CD4-positive, alpha-beta memory T cell (primary cell): ENCODE results near the gene CTAGE9. TPM values are rescaled to one million over a fixed set of nuclear protein-coding genes. Genes with fewer than 3 reads are reported as not detected.

Source experiments
- CTCF ChIA-PET: fragments of 350-600 bp; sonication (Branson Sonifier 250); formaldehyde crosslinking; loops from one replicate; lab custom pipeline; 2021; ENCODE audit warnings: inconsistent platforms; ENCODE audit not compliant: partially characterized antibody; lab: Charles Lee
- POLR2A ChIA-PET: fragments of 350-600 bp; sonication (Branson Sonifier 250); formaldehyde crosslinking; loops from one replicate; lab custom pipeline; 2021; ENCODE audit not compliant: partially characterized antibody; lab: Charles Lee
- DNase-seq, 5 donors: peaks; one replicate each; pipeline versions ENCODE4 v3.0.0 to v3.0.0-alpha.2; 2020 to 2022; ENCODE audit warnings: mixed read lengths in 1 of 5
- H3K27ac ChIP-seq: one replicate; pipeline ENCODE4 v1.7.0; 2013; ENCODE audit warnings: low read depth, low read length
- H3K27me3 ChIP-seq: 2 replicates; pipeline ENCODE4 v1.7.0; 2013; ENCODE audit warnings: mild to moderate bottlenecking, low read length, moderate library complexity; ENCODE audit not compliant: insufficient read depth
- H3K36me3 ChIP-seq: 2 replicates; pipeline ENCODE4 v1.7.0; 2013; ENCODE audit warnings: mild to moderate bottlenecking, low read length, moderate library complexity; ENCODE audit not compliant: insufficient read depth
- H3K4me1 ChIP-seq: 2 replicates; pipeline ENCODE4 v1.7.0; 2013; ENCODE audit warnings: mild to moderate bottlenecking, low read length, moderate library complexity; ENCODE audit not compliant: insufficient read depth
- H3K4me3 ChIP-seq, 2 donors: one replicate each; pipeline ENCODE4 v1.7.0; 2013; ENCODE audit warnings: low read length in 2 of 2, mild to moderate bottlenecking in 1 of 2
- H3K9me3 ChIP-seq, 2 donors: one replicate each; pipeline ENCODE4 v1.7.0; 2013; ENCODE audit warnings: low read length in 2 of 2, control low read depth in 1 of 2; ENCODE audit not compliant: control insufficient read depth in 1 of 2
- H3K27ac Mint-ChIP-seq, 7 donors: one replicate each; pipeline ENCODE4 v1.8.0; 2020 to 2021; ENCODE audit warnings: mixed read lengths in 7 of 7, mild to moderate bottlenecking in 6 of 7, inconsistent platforms in 3 of 7, moderate library complexity in 3 of 7
- H3K27me3 Mint-ChIP-seq, 2 donors: one replicate each; pipeline ENCODE4 v1.8.0; 2020 to 2021; ENCODE audit warnings: mixed read lengths in 2 of 2
- H3K36me3 Mint-ChIP-seq, 2 donors: one replicate each; pipeline ENCODE4 v1.8.0; 2020 to 2021; ENCODE audit warnings: mixed read lengths in 2 of 2, inconsistent platforms in 1 of 2, mild to moderate bottlenecking in 1 of 2
- H3K4me1 Mint-ChIP-seq, 4 donors: one replicate each; pipeline ENCODE4 v1.8.0; 2020 to 2021; ENCODE audit warnings: mixed read lengths in 4 of 4, mild to moderate bottlenecking in 1 of 4
- H3K4me3 Mint-ChIP-seq, 8 donors: one replicate each; pipeline ENCODE4 v1.8.0; 2020 to 2021; ENCODE audit warnings: mixed read lengths in 8 of 8, mild to moderate bottlenecking in 7 of 8, moderate library complexity in 6 of 8, inconsistent platforms in 3 of 8
- H3K9me3 Mint-ChIP-seq, 8 donors: one replicate each; pipeline ENCODE4 v1.8.0; 2020 to 2021; ENCODE audit warnings: mixed read lengths in 8 of 8, mild to moderate bottlenecking in 5 of 8, inconsistent platforms in 3 of 8, moderate library complexity in 1 of 8
- intact Hi-C: fragments of 100-400 bp; cut with micrococcal nuclease; formaldehyde crosslinking; loops from one replicate; pipeline ENCODE4 v1.15.1; 2023
- polyA plus RNA-seq, 2 donors: library from polyadenylated mRNA; unstranded; fragments of 300-500 nt; fragmentation: Illumina TruSeq; gene quantifications; one replicate each; pipeline ENCODE4 v1.2.3, GENCODE V29; 2021
- total RNA-seq, 2 experiments: library from RNA; stranded (reverse); gene quantifications; one replicate each; pipeline ENCODE4 v1.2.3, GENCODE V29; 2021

Gene CTAGE9
- total and polyA plus RNA-seq, 4 experiments from 2014 or later, result not detected

DNA sequence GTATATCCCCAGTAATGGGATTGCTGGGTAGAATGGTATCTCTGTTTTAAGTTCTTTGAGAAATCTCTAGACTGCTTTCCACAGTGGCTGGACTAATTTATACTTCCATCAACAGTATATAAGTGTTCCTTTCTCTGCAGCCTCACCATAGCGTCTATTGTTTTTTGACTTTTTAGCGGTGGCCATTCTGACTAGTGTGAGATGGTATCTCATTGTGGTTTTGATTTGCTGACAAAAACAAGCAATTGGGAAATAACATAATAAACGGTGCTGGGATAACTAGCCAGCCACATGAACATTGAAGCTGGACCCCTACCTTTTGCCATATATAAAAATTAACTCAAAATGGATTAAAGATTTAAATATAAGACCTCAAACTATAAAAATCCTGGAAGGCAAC is 23.8 kb downstream of the CTAGE9 start:
- Mint-ChIP-seq H3K27me3 (no peaks in the 10 kb centered on the region), H3K4me3 (no peak overlapping the region), H3K27ac (no peak overlapping the region), H3K4me1 (no peaks in the 10 kb centered on the region), H3K9me3 (no peaks in the 10 kb centered on the region), H3K36me3 (no peaks in the 10 kb centered on the region)
- no peak overlapping the region for H3K4me3 ChIP-seq
- no peaks in the 10 kb centered on the region for H3K27me3 ChIP-seq
- H3K36me3 ChIP-seq, result no peaks in the 10 kb centered on the region
- CTCF ChIA-PET, result no interaction called here
- POLR2A ChIA-PET, result no interaction called here
- no peaks in the 10 kb centered on the region for H3K9me3 ChIP-seq
- DNase-seq, result no peak
- H3K27ac ChIP-seq, result no peak overlapping the region
- H3K4me1 ChIP-seq, result no peaks in the 10 kb centered on the region
- intact Hi-C loops, result no loop called here

- ChIA-PET POLR2A (no interaction called here), CTCF (no interaction called here)
- Mint-ChIP-seq H3K27ac (no peak overlapping the region), H3K4me3 (no peak overlapping the region), H3K27me3 (no peaks in the 10 kb centered on the region), H3K9me3 (no peaks in the 10 kb centered on the region), H3K4me1 (no peaks in the 10 kb centered on the region), H3K36me3 (no peaks in the 10 kb centered on the region)
- H3K27ac ChIP-seq, result no peak overlapping the region
- no peaks in the 10 kb centered on the region for H3K27me3 ChIP-seq
- H3K4me3 ChIP-seq, result no peak overlapping the region
- DNase-seq, result no peak
- H3K36me3 ChIP-seq, result no peaks in the 10 kb centered on the region
- intact Hi-C loops, result no loop called here
- H3K4me1 ChIP-seq, result no peaks in the 10 kb centered on the region
- H3K9me3 ChIP-seq, result no peaks in the 10 kb centered on the region
Measured at GRCh38 chr6:131685266-131685780, 25.5 kb downstream of the CTAGE9 start.

- H3K4me1 Mint-ChIP-seq, result no peaks in the 10 kb centered on the region
- Histone ChIP-seq H3K27ac (no peak overlapping the region), H3K36me3 (no peaks in the 10 kb centered on the region), H3K9me3 (no peaks in the 10 kb centered on the region), H3K27me3 (no peaks in the 10 kb centered on the region), H3K4me1 (no peaks in the 10 kb centered on the region), H3K4me3 (no peak overlapping the region)
- ChIA-PET CTCF (no interaction called here), POLR2A (no interaction called here)
- no peaks in the 10 kb centered on the region for H3K36me3 Mint-ChIP-seq
- no peak overlapping the region for H3K4me3 Mint-ChIP-seq
- H3K9me3 Mint-ChIP-seq, result no peaks in the 10 kb centered on the region
- no peaks in the 10 kb centered on the region for H3K27me3 Mint-ChIP-seq
- DNase-seq, result no peak
- no peak overlapping the region for H3K27ac Mint-ChIP-seq
- intact Hi-C loops, result no loop called here
Measured at GRCh38 chr6:131683479-131683878, 27.3 kb downstream of the CTAGE9 start.

DNA sequence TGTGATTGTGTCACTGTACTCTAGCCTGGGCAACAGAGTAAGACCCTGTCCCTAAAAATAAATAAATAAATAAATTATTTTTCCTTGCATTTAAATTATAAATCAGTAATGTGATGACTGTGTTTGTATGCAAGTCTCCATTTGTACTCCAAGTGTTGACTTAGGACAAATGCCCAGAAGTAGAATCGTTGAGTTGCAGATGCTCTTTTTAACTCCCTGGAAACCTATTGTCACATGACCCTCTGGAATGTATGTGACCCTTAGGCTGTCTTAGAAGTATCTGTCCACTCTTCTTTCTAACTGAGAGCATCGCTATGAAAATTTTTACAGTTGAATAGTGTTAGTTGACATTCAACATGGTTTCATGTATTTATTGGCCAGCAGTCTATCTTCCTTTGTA is 28.4 kb downstream of the CTAGE9 start:
- H3K27ac ChIP-seq, result no peak overlapping the region

DNA sequence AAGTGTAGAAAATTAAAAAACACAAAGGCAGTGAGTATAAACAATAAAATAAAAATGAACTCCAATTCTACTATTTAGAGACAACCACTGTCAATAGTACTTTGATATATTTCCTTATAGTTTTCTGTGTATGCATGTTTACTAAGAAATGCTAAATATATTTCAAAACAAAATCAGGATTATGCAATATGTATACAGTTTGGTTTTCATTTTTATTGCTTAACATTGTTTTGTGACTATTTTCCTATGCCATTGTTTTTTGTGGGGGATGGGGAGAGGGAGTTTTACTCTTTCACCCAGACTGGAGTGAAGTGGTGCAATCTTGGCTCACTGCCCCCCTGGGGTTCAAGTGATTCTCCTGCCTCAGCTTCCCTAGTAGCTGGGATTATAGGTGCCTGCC is 29.2 kb downstream of the CTAGE9 start:
- DNase-seq, result no peak
- Mint-ChIP-seq H3K4me3 (no peak overlapping the region), H3K4me1 (no peaks in the 10 kb centered on the region), H3K27me3 (no peaks in the 10 kb centered on the region), H3K27ac (no peak overlapping the region), H3K9me3 (no peaks in the 10 kb centered on the region), H3K36me3 (no peaks in the 10 kb centered on the region)
- Histone ChIP-seq H3K27me3 (no peaks in the 10 kb centered on the region), H3K4me3 (no peak overlapping the region), H3K27ac (no peak overlapping the region), H3K9me3 (no peaks in the 10 kb centered on the region), H3K36me3 (no peaks in the 10 kb centered on the region), H3K4me1 (no peaks in the 10 kb centered on the region)
- POLR2A ChIA-PET, result no interaction called here
- intact Hi-C loops, result no loop called here
- CTCF ChIA-PET, result no interaction called here

More for the DNA sequence above, 28.4 kb downstream of the CTAGE9 start:
- intact Hi-C loops, result no loop called here
- Histone ChIP-seq H3K4me3 (no peak overlapping the region), H3K4me1 (no peaks in the 10 kb centered on the region), H3K36me3 (no peaks in the 10 kb centered on the region), H3K9me3 (no peaks in the 10 kb centered on the region), H3K27me3 (no peaks in the 10 kb centered on the region)
- Mint-ChIP-seq H3K4me1 (no peaks in the 10 kb centered on the region), H3K27me3 (no peaks in the 10 kb centered on the region), H3K27ac (no peak overlapping the region), H3K9me3 (no peaks in the 10 kb centered on the region), H3K36me3 (no peaks in the 10 kb centered on the region), H3K4me3 (no peak overlapping the region)
- ChIA-PET CTCF (no interaction called here), POLR2A (no interaction called here)
- DNase-seq, result no peak

- H3K27ac Mint-ChIP-seq, result no peak overlapping the region
- no peaks in the 10 kb centered on the region for H3K36me3 ChIP-seq
- ChIA-PET POLR2A (no interaction called here), CTCF (no interaction called here)
- H3K27ac ChIP-seq, result no peak overlapping the region
- no peak overlapping the region for H3K4me3 ChIP-seq
- H3K27me3 Mint-ChIP-seq, result no peaks in the 10 kb centered on the region
- H3K4me3 Mint-ChIP-seq, result no peak overlapping the region
- H3K36me3 Mint-ChIP-seq, result no peaks in the 10 kb centered on the region
- H3K27me3 ChIP-seq, result no peaks in the 10 kb centered on the region
- no peaks in the 10 kb centered on the region for H3K9me3 ChIP-seq
- H3K4me1 Mint-ChIP-seq, result no peaks in the 10 kb centered on the region
- intact Hi-C loops, result no loop called here
- DNase-seq, result no peak
- no peaks in the 10 kb centered on the region for H3K4me1 ChIP-seq
- no peaks in the 10 kb centered on the region for H3K9me3 Mint-ChIP-seq
Measured at GRCh38 chr6:131680868-131681267, 29.9 kb downstream of the CTAGE9 start.

DNA sequence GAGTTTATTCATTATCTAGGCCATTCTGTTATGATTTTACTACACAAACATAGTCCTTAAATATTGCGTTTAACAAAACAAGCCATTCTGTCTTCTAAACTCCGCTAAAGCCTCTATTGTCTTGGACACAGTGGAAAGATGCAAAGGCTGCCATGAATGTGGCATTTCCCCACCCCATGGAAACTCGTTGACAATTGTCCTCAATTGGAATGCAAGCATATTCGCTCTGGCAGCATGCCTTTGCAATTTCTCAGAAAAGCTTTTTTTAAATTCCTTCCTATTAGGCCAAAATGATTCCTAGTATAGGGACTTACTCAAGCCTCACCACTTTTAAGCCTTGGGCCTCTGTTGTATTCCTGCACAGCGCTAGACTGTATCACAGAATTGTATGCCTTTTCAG is 32.4 kb downstream of the CTAGE9 start:
- no peak overlapping the region for H3K4me3 ChIP-seq
- H3K4me1 ChIP-seq, result no peaks in the 10 kb centered on the region
- no peaks in the 10 kb centered on the region for H3K36me3 Mint-ChIP-seq
- H3K27ac Mint-ChIP-seq, result no peak overlapping the region
- no peaks in the 10 kb centered on the region for H3K9me3 ChIP-seq
- no peaks in the 10 kb centered on the region for H3K4me1 Mint-ChIP-seq
- no peak for DNase-seq
- CTCF ChIA-PET, result no interaction called here
- intact Hi-C loops, result no loop called here
- POLR2A ChIA-PET, result no interaction called here
- no peaks in the 10 kb centered on the region for H3K27me3 ChIP-seq
- H3K27ac ChIP-seq, result no peak overlapping the region
- no peaks in the 10 kb centered on the region for H3K36me3 ChIP-seq
- no peak overlapping the region for H3K4me3 Mint-ChIP-seq
- H3K27me3 Mint-ChIP-seq, result no peaks in the 10 kb centered on the region
- H3K9me3 Mint-ChIP-seq, result peaks cover 0 to 3% (median 0%) of the 10 kb centered on the region in 8 donors

- no peaks in the 10 kb centered on the region for H3K27me3 ChIP-seq
- Mint-ChIP-seq H3K27ac (no peak overlapping the region), H3K27me3 (no peaks in the 10 kb centered on the region), H3K36me3 (no peaks in the 10 kb centered on the region), H3K4me3 (no peak overlapping the region), H3K4me1 (no peaks in the 10 kb centered on the region), H3K9me3 (peaks cover 0 to 3% (median 0%) of the 10 kb centered on the region in 8 donors)
- H3K27ac ChIP-seq, result no peak overlapping the region
- ChIA-PET CTCF (no interaction called here), POLR2A (no interaction called here)
- no peak for DNase-seq
- intact Hi-C loops, result no loop called here
- no peaks in the 10 kb centered on the region for H3K36me3 ChIP-seq
- no peak overlapping the region for H3K4me3 ChIP-seq
- no peaks in the 10 kb centered on the region for H3K4me1 ChIP-seq
- H3K9me3 ChIP-seq, result no peaks in the 10 kb centered on the region
Measured at GRCh38 chr6:131673184-131673583, 37.6 kb downstream of the CTAGE9 start.
